Thoracic aorta (tissue), 2 donors: ENCODE results near the gene ERC1. TPM values are rescaled to one million over a fixed set of nuclear protein-coding genes. Genes with fewer than 3 reads are reported as not detected.

ENCODE experiments used
- ATAC-seq: fragments of 150-250 bp; one replicate; pipeline ENCODE4 v1.8.0; 2017; ENCODE audit warnings: low read depth; ENCODE audit not compliant: insufficient number of reproducible peaks, low FRiP score
- DNase-seq: peaks from one replicate; pipeline ENCODE4 v3.0.0-alpha.2; 2020; ENCODE audit warnings: low spot score
- H3K27ac ChIP-seq, 2 donors: fragments of 200-600 bp; sonication (generic); 1 replicate in 1 of 2; 2 replicates in 1 of 2; pipeline ENCODE4 v1.5.1; 2016; ENCODE audit warnings: mild to moderate bottlenecking in 2 of 2, moderate library complexity in 2 of 2
- H3K27me3 ChIP-seq: fragments of 200-600 bp; sonication (generic); replicated peaks from 2 replicates; pipeline ENCODE4 v1.6.0; 2016; ENCODE audit warnings: mild to moderate bottlenecking; ENCODE audit not compliant: insufficient read depth
- H3K36me3 ChIP-seq: fragments of 200-600 bp; sonication (generic); one replicate; pipeline ENCODE4 v1.5.1; 2016
- H3K4me1 ChIP-seq, 2 donors: fragments of 200-600 bp; sonication (generic); 1 replicate in 1 of 2; 2 replicates in 1 of 2; pipeline versions ENCODE4 v1.5.1 to v1.6.0; 2016; ENCODE audit warnings: low read depth in 2 of 2, mild to moderate bottlenecking in 1 of 2; ENCODE audit not compliant: control insufficient read depth in 1 of 2
- H3K4me3 ChIP-seq: fragments of 200-600 bp; sonication (generic); 2 replicates; pipeline ENCODE4 v1.5.1; 2016; ENCODE audit warnings: mild to moderate bottlenecking
- H3K9me3 ChIP-seq: fragments of 200-600 bp; sonication (generic); 2 replicates; pipeline ENCODE4 v1.5.1; 2016
- CTCF ChIP-seq: fragments of 200-600 bp; sonication (generic); IDR thresholded peaks from one replicate; pipeline ENCODE4 v1.5.1; 2019; ENCODE audit warnings: antibody characterized with exemption
- total RNA-seq, 2 donors: library from RNA; depleted of rRNA; stranded (reverse); fragments of >200 nt; gene quantifications; one replicate each; pipeline versions ENCODE4 v1.1.0 to v1.2.3, GENCODE V29; 2016

The ERC1 gene
- total RNA-seq, 2 donors from 2014 or later = 45.8 to 80.0 TPM

- DNase-seq = no peak
These were observed 510.8 kb downstream of the ERC1 start for GRCh38 chr12:1501695-1502378.

GRCh38 chr12:1502379-1502720, 511.3 kb downstream of the ERC1 start:
- no peak for ATAC-seq
- Histone ChIP-seq H3K4me1 (peaks cover 8 to 13% of the 10 kb centered on the region in 2 donors), H3K27me3 (no peaks in the 10 kb centered on the region), H3K9me3 (no peaks in the 10 kb centered on the region), H3K36me3 (no peaks in the 10 kb centered on the region), H3K4me3 (peak overlapping the region; percentile 46), H3K27ac (no peak overlapping the region)
- no peak for TF ChIP-seq CTCF
- no peak for DNase-seq

More at GRCh38 chr12:1501695-1502378, 510.8 kb downstream of the ERC1 start:
- no peak for TF ChIP-seq CTCF
- H3K9me3 ChIP-seq = no peaks in the 10 kb centered on the region
- H3K4me1 ChIP-seq = peaks cover 8 to 18% of the 10 kb centered on the region in 2 donors
- H3K4me3 ChIP-seq = no peak overlapping the region
- no peak for ATAC-seq
- H3K36me3 ChIP-seq = no peaks in the 10 kb centered on the region
- H3K27me3 ChIP-seq = no peaks in the 10 kb centered on the region
- no peak overlapping the region for H3K27ac ChIP-seq

GRCh38 chr12:1502831-1503230, 511.8 kb downstream of the ERC1 start:
- Histone ChIP-seq H3K4me3 (peak overlapping the region; percentile 46), H3K36me3 (no peaks in the 10 kb centered on the region), H3K27me3 (no peaks in the 10 kb centered on the region), H3K27ac (no peak overlapping the region), H3K9me3 (no peaks in the 10 kb centered on the region), H3K4me1 (peaks cover 8 to 13% of the 10 kb centered on the region in 2 donors)
- no peak for DNase-seq
- peak; percentile 33 for TF ChIP-seq CTCF
- ATAC-seq = no peak

- no peak for ATAC-seq
- TF ChIP-seq CTCF = no peak
These were observed 512.3 kb downstream of the ERC1 start for GRCh38 chr12:1503281-1503711.

GRCh38 chr12:1504304-1504894, 513.4 kb downstream of the ERC1 start:
- no peak for ATAC-seq
- no peaks in the 10 kb centered on the region for H3K27me3 ChIP-seq
- H3K4me1 ChIP-seq = peaks cover 8 to 13% of the 10 kb centered on the region in 2 donors
- peak overlapping the region; percentile 19 for H3K4me3 ChIP-seq
- TF ChIP-seq CTCF = no peak
- no peaks in the 10 kb centered on the region for H3K9me3 ChIP-seq
- H3K36me3 ChIP-seq = no peaks in the 10 kb centered on the region
- H3K27ac ChIP-seq = no peak overlapping the region
- no peak for DNase-seq

More at GRCh38 chr12:1503281-1503711, 512.3 kb downstream of the ERC1 start:
- Histone ChIP-seq H3K27ac (no peak overlapping the region), H3K4me3 (no peak overlapping the region), H3K9me3 (no peaks in the 10 kb centered on the region), H3K27me3 (no peaks in the 10 kb centered on the region), H3K4me1 (peaks cover 8 to 13% of the 10 kb centered on the region in 2 donors), H3K36me3 (no peaks in the 10 kb centered on the region)
- no peak for DNase-seq
